Stimulated activated naive CD4-positive, alpha-beta T cell treated with Interleukin-2 at 50 U/mL for 16 hours (primary cell): ENCODE results near the gene IFITM5.

ENCODE experiments used
- DNase-seq: peaks from one replicate; lab custom pipeline; 2025; lab: John Stamatoyannopoulos, UW

Gene IFITM5

DNA sequence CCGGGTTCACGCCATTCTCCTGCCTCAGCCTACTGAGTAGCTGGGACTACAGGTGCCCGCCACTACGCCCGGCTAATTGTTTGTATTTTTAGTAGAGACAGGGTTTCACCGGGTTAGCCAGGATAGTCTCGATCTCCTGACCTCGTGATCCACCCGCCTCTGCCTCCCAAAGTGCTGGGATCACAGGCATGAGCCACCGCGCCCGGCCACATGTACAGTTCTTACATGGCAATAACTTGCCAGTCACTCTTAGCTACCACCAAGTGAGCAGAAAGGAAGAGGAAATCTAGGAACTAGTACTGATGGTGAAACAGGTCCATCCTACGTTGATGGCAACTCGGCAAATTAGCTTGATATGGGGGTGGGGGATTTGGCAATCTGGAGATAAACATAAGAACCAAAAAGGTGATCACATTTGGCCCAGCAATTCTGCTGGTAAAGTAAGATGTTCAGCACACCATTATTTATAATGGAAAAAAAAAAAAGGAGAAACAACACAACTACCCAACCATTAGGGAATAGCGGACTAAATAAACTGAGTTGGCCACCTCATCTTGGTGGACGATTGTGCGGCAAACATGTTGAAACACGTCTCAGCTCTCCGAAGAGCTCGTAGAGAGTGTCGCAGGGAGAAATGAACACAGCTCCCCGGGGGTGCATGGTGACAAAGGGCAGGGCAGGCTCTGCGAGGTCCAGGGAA is 15.8 kb downstream of the IFITM5 start:
- DNase-seq, result no peak

DNA sequence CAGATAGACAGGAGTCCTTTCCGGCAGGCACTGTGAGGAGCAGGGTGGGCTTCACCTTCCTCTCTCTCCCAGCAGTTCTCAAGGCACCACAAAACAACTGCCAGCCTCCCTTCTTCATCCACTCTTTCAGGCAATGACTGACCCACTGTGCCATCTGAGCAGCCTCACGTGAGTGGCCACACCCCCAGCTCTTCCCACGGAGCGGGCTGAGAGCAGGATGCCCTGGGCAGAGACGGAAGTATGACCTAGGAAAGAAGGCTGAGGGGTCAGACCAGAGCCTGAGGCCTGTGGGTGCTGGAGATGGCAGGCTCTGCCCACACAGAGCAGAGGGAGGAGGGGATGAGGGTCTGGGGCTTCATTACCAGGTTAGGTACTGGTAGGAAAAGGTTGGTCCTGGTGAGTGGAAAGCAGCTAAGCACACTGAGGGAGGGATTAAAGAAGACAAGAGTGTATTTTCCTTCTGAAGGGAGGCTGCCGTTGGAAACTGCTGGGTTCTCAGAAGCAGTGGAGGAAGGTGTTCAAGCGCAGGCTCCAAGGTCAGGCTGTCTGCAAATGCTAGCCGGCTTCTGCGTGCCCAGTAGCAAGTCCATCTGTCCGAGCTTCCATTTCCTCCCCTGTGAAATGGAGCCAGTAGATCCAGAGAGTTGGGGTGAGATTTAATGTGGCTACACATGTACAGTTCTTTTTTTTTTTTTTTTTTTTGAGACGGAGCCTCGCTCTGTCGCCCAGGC is 16.5 kb downstream of the IFITM5 start:
- no peak for DNase-seq

DNA sequence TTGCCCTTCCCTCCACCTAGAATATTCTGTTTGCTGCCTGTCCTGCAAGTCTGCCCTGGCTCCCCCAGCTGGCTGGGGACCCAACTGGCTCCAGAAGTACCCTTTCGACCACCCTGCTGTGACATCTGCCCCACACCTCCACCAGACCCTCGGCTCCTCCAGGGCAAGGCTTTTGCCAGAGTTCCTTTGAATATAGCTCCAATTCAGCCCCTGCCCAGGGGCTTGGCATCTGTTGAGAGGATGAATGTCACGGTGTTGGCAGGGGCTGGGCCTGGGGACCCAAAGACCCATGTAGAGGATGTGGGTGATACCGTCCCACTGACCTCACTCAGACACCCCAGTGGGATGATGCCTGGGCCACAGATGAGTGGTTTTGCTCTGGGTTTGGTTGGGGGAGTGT is 17.2 kb downstream of the IFITM5 start:
- DNase-seq, result no peak

DNA sequence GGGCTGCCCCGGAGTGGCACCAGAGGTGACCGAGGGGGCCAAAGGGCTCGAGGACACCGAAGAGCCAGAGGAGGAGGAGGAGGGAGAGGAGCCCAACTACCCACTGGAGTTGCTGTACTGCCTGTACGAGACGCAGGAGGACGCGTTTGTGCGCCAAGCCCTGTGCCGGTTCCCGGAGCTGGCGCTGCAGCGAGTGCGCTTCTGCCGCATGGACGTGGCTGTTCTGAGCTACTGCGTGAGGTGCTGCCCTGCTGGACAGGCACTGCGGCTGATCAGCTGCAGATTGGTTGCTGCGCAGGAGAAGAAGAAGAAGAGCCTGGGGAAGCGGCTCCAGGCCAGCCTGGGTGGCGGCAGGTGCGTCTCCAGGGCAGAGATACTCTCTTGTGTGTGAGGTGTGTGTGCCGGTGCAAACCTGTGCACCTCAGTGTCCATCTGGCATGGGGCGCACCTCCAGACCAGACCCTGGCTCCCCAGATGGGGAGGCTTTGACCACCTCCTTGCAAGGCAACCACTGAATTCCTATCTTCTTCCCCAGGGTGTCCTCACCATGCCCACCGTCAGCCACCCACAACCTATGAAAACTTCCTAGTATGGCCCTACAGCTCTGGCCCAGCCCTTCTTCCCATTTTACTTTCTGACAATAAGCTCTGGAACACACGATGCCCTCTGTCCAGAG is 17.7 kb downstream of the IFITM5 start:
- DNase-seq, result no peak

DNA sequence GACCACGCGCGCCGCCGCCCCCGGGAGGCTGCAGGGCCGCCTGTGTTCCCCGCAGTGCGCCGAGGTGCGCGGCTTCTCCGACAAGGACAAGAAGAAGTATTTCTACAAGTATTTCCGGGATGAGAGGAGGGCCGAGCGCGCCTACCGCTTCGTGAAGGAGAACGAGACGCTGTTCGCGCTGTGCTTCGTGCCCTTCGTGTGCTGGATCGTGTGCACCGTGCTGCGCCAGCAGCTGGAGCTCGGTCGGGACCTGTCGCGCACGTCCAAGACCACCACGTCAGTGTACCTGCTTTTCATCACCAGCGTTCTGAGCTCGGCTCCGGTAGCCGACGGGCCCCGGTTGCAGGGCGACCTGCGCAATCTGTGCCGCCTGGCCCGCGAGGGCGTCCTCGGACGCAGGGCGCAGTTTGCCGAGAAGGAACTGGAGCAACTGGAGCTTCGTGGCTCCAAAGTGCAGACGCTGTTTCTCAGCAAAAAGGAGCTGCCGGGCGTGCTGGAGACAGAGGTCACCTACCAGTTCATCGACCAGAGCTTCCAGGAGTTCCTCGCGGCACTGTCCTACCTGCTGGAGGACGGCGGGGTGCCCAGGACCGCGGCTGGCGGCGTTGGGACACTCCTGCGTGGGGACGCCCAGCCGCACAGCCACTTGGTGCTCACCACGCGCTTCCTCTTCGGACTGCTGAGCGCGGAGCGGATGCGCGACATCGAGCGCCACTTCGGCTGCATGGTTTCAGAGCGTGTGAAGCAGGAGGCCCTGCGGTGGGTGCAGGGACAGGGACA is 18.4 kb downstream of the IFITM5 start:
- DNase-seq, result peak; percentile 21

DNA sequence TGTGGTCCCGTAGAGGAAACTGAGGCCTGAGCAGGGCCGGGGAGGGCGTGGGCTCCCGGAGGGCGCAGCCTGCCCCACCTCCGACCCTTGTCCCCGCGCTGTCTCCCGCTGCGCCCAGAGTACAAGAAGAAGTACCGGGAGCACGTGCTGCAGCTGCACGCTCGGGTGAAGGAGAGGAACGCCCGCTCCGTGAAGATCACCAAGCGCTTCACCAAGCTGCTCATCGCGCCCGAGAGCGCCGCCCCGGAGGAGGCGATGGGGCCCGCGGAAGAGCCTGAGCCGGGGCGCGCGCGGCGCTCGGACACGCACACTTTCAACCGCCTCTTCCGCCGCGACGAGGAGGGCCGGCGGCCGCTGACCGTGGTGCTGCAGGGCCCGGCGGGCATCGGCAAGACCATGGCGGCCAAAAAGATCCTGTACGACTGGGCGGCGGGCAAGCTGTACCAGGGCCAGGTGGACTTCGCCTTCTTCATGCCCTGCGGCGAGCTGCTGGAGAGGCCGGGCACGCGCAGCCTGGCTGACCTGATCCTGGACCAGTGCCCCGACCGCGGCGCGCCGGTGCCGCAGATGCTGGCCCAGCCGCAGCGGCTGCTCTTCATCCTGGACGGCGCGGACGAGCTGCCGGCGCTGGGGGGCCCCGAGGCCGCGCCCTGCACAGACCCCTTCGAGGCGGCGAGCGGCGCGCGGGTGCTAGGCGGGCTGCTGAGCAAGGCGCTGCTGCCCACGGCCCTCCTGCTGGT is 19.2 kb downstream of the IFITM5 start:
- DNase-seq, result peak; percentile 10

DNA sequence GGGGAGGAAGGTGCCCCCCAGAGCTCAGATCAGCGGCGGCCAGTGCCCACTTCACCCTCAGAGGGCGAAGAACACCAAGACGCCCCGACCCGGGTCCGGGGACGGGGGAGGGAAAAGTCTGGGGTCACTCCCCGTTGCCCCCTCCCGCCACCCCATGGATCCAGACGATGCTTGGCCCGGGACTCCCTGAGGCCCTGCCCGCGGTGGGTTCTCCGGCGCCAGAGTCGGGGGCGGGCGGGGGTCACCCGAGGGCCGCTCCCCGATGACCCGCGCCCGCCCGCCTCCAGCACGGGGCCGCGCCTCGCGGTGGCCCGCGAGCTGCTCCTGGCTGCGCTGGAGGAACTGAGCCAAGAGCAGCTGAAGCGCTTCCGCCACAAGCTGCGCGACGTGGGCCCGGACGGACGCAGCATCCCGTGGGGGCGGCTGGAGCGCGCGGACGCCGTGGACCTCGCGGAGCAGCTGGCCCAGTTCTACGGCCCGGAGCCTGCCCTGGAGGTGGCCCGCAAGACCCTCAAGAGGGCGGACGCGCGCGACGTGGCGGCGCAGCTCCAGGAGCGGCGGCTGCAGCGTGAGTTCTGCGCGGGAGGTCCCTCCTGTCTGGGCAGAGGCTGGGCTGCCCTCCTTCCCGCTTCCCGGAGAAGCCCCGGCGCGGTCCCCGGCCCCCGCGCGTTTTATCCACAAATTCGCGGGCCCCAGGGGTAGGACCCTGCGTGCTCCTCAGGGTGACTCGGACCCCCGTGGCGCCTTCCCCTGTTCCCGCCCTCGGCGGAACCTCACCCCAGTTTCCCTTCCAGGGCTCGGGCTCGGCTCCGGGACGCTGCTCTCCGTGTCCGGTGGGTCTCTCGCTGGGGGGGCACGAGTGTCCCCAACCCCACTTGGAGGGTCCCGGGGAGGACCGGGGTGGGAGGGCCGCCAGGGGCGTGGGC is 20.0 kb downstream of the IFITM5 start:
- DNase-seq, result no peak

DNA sequence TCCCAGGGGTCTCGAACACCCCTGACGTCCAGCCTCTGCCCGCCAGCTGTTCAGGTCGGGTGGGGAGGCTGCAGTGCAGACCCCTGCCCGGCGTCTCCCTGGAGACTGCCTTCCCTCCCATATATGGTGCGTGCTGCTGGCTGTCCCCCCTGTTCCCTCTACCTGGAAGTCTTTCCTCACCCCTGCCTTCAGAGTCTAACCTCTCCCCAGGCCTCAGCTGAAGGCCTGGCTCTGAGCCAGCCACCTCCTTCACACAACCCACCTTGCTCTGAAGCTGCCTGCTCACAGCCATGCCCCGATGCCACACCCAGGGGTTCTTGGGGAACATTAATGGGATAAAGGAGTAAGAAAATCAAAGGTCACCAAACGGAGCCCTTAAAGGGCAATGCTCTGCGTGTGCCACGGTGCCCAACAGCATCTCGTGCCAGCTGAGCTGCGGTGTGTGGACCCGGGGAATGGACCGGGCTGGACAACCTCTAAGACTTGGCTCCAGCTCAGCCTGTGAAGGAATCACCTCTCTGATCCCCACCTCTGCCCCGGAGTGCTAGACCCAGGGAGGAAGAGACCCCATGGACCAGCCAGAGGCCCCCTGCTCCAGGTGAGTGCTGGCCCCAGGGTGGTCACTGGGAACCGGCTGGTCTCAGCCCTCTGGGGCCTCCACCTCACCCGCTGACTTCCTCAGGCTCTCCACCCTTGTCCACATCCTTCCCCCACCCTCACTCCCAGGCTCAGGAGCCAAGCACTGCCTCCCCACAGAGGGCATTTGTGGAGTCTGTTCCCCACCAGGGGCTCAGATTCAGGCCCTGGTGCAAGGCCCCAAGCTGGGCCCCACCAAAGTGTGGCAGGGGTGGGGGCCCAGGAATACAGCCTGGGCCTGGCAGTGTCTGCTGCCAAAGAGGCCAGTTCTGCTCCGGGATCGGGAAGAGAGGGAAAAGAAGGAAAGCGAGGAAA is 21.1 kb downstream of the IFITM5 start, which contains the start of gene NLRP6:
Gene NLRP6 (plus strand): TSS at position 407 of the 951 bp plus-strand sequence. CDS start 163 bp downstream, at position 570.
- DNase-seq, result no peak

DNA sequence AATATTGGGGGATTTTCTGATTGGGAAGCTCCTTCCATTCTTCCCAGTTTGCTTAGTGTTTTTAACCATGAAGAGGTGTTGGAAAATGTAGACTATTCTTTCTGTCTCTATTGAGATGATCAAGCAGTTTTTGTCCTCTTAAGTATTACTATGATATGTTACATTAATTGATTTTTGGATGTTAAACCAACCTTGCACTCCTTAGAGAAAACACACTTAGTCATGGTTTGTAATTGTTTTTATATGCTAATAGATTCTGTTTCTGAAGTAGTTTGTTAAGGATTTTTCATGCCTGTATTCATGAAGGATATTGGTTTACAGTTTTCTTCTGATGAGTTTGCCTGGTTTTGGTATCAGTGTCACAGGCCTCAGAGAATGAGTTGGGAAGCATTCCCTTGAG is 23.1 kb downstream of the IFITM5 start:
- no peak for DNase-seq

DNA sequence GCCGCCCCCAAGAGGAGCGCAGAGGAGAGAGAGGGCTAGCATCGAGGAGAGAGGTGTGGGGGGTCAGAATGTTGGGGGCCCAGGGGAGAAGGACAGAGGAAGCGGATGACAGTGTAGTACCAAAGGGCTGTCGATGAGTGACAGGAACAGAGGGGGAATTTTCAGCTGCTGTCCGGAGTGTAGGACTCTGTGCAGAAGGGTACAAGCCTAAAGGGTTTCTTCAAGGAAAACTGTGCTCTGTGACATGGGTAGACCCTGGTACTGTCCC is 26.5 kb downstream of the IFITM5 start:
- no peak for DNase-seq

DNA sequence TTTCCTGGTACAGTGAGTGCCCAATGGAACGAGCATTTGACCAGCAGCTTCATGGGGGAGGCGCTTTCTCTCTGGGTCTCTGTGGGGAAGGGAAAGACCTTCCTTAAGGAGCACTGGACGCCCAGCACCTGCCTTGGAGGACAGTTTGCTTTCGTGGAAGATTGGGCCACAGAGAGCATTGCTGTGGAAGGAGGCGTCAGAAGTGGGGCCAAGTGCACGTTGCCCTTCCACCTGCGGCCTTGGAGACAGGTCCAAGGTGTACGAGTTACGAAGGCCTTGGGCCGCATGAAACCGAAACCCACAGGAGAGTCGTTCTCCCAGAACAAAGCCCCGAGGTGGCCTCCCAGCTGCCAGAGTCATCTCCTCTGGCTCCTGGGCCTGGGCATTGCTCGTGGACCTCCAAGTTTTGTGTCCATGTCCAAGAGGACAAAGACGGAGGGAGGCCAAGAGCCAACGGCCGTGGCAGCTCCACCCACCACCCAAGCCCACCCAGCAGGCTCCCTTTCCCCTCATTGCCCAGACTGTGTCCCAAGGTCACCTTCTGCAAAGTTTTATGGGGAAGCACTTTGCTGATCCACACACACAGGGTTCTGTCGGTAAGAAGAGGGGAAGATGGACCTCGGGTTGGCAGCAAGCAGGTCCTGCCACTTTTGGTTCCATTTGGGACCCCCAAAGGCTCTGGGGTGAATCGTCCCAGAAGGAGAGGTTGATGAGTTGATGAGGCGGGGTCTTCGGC is 27.0 kb downstream of the IFITM5 start:
- no peak for DNase-seq

DNA sequence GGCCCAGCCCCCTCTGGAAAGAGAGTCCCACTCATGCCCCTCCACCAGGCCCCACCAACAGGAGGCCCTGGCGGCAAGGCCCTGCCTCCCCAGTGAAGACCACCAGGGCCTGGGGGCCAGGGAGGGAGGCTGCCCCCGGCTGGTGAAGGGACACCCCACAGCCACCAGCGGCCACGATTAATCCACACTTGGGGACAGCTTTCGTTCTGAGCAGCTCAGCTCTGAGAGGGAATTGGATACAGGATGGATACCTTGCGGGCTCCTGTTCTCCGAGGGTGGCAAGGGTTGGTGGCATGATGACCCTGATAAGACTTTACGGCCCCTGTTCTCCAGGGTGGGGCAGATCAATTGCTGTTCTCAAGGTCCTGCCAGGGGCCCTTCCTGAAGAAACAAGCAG is 28.0 kb downstream of the IFITM5 start:
- no peak for DNase-seq

DNA sequence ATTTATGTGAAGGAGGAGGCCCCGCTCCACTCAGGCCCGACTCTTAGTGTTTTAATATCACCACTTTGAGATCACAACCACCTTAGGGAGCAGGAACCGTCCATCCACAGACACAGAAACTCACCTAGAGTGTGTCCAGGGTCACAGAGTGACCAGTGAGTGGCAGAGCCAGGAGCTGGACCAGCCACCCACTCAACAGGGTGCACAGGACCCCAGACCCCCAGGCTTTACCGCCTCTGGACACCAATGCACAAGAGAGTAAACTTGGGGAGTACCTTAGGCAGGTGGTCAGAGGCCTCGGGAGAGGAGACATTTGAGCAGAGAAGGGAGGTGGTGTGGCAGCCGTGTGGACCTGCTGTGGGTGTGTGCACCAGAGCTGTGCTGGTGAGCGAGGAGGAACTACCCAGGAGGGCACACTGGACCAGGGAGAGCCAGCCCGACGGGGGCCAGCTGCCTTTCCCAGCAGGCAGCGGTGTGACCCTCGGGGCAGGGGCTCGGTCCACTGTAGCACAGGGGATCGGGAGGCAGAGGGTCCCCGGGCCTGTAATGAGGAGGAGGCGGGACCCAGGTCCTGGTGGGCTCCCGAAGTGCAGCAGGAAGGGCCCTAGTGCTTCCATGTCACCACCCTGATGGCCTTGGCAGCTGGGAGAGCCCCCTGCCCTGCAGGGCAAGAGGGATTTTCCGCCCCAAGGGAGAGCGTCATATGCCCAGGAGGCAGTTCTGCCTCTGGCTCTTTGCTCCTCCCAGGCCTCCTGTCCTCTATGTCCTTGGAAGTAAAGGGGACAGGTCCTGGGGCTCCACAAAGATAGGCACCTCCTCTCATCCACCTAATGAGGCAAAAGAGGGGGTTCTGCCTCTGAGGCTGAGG is 28.6 kb downstream of the IFITM5 start:
- DNase-seq, result no peak

DNA sequence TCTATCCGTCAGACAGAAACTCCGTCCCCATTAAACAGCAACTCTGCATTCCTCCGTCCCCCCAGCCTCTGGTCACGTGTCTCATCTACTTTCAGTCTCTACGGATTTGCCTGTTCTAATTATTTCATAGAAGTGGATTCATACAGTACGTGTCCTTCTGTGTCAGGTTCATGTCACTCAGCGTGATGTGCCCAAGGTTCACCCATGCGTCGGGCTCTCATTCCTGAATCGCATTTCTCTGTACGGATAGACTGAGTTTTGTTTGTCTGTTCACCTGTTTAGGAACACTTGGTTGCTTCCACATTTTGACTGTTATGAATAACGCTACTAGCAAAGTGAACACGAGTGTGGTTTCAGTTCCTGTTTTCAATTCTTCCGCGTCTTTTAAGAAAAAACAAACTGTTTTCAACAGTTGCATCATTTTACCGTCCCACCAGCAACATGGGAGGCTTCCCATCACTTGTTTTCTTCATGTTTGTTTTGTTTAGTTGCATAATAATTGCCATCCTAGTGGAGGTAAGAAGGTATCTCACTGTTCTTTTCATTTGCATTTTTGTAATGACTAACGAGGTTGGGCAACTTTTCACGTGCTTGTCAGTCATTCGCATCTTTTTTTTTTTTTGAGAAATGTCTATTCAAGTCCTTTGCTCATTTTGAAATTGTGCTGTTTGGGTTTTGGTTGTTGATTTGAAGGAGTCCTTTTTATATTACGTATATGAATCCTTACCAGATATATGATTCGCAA is 30.0 kb downstream of the IFITM5 start:
- DNase-seq, result peak; percentile 65

DNA sequence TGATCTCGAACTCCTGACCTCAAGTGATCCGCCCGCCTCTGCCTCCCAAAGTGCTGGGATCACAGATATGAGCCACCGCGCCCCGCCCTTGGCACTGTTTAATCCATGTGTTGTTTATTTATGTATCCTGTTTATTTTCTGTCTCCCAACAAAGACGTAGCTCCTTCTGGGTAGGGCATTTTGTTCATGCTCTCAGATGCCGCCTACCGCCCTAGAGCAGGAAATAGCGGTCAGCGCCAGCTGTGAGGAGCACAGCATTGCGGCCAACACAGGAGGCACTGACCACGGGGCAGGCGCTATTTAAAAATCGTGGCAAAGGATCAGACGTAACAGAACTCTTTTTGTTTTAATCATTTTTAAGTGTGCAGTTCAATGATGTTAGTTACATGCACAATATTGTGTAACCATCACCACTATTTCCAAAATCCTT is 30.6 kb downstream of the IFITM5 start:
- peak; percentile 36 for DNase-seq

DNA sequence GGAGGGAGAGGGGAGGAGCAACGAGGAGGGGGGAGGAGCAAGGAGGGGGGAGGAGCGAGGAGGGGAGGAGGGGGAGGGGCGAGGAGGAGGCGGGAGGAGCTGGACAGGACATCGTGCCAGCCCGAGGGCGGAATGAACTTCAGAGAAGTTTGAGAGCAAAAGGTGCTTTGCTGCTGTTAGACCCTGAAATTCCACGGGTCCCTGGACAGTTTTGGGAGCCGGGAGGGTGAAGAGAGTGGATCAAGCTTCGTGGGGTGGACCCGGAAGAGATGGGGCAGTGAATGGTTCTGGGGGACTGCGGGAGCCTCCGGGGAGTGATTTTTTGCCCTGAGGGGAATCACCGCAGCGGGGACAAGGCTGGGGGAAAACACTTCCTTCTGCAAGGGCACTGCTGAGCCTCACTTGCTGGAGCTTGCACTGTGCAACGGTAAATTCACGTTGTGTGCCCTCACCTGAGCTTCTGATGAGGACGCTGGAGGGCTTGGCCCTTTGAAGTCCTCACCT is 31.8 kb downstream of the IFITM5 start:
- peak; percentile 57 for DNase-seq
